Measurements from ENCODE around the gene SLC2A14.
"Not testable (repeated sequence)": the region's sequence is repeated elsewhere in the genome, so short reads cannot be mapped to it uniquely, and the experiment has no call there.

Gene SLC2A14

DNA sequence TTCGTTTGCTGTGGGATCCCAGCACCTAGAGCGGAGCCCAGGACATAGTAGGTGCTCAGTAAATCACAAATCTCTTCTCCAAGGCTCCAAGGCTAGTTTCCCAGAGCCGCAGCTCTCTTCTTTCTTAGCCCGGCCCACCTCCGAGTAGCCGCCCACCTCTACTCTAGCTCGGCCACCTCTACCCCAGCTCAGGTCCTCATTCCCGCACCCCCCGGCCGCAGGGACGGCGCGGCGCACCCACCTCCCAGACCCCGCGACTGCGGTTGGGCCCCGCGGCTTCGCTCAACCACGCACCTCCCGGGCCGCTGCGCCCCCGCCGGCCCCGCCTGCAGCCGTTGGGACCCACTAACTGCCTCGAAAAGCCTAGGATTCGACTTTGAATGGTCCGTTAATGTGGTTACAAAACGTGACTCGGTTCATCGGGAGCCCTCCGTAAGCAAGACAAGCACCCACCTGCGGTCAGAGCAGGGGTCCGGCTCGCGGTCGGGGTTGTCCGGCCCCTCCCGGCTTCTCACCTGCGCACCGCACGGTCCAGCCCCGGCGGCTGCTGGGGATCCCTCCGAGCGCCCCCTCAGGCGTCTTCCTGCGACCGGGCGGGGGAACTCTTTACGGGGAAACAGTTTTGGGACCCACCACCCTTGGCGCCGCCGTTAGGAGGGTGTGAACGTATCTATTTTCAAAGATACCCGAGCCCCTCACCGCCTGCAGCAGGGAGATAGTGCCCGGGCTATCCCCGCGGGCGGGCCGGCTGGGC, at the start of gene SLC2A14:
Gene SLC2A14, minus strand, starts transcription at position 350 of the 754 bp plus-strand sequence. CDS start 3,035 bp downstream, outside the sequence.
- no peak for DNase-seq

DNA sequence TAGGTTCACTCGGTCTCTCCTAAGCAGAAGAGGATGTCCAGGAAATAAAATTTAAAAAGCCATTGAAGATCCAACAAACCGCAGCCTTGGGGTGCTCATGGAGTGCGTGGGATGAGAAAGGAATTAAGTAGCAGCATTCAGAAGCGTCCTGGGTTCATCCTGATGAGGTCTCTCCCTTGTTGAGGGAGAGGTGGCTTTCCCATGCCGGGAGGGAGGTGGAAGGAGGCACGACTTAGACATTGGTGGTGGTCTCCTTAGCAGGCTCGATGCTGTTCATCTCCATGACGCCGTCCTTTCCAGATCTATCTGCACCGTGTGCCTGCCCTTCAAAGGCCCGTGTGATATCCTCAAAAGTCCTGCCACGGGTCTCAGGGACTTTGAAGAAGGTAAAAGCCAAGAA, 48.5 kb upstream of the SLC2A14 start:
- DNase-seq: not testable (repeated sequence)

DNA sequence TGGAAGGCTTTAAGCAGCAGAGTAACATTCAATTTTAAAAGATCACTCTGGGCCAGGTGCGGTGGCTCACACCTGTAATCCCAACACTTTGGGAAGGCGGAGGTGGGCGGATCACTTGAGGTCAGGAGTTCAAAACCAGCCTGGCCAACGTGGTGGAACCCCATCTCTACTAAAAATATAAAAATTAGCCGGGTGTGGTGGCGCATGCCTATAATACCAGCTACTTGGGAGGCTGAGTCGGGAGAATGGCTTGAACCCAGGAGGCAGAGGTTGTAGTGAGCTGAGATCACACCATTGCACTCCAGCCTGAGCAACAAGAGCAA, 45.5 kb upstream of the SLC2A14 start:
- DNase-seq: not testable (repeated sequence)

DNA sequence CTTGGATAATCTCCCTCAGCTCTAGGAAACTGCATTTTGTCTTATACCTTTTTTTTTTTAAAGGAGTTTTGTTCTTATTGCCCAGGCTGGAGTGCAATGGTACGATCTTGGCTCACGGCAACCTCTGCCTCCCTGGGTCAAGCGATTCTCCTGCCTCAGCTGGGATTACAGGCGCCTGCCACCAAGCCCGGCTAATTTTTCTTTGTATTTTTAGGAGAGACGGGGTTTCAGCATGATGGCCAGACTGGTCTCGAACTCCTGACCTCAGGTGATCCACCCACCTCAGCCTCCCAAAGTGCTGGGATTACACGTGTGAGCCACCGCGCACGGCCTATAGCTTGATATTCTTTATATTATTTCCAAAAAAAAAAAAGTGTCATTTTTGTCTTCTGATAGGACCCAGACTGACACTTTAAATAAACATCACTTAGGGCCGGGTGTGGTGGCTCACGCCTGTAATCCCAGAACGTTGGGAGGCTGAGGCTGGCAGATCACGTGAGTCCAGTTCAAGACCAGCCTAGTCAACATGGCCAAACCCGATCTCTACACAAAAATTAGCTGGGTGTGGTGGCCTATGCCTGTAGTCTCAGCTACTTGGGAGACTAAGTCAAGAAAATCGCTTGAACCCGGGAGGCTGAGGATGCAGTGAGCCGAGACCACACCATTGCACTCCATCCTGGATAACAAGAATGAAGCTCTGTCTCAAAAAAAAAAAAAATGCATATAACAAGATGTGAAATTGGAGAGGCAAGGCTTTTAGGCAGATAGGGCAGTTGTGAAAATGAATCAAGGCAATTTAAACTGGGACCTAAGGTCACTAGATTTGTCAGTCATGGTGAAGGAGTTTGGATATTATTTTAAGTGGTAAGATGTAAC, 44.9 kb upstream of the SLC2A14 start:
- no peak for DNase-seq

DNA sequence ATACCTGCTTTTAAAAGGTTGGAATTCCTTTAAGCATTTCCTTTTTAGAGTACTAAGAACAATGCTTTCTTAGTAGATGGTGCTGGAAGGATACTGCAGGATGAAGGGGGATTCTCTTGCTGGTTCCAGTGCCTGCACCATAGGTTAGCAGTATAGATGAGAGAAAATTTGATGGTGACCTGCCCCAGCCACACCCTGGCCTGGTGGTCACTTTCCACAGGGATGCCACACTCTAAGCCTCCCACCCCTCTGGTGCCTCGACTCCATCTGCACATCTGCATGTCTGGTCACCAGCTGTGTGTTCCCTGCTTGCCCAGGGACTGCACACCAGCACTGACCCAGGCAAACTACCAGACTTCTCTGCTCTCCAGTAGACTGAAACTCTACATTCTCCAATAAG, 44.2 kb upstream of the SLC2A14 start:
- DNase-seq: no peak

DNA sequence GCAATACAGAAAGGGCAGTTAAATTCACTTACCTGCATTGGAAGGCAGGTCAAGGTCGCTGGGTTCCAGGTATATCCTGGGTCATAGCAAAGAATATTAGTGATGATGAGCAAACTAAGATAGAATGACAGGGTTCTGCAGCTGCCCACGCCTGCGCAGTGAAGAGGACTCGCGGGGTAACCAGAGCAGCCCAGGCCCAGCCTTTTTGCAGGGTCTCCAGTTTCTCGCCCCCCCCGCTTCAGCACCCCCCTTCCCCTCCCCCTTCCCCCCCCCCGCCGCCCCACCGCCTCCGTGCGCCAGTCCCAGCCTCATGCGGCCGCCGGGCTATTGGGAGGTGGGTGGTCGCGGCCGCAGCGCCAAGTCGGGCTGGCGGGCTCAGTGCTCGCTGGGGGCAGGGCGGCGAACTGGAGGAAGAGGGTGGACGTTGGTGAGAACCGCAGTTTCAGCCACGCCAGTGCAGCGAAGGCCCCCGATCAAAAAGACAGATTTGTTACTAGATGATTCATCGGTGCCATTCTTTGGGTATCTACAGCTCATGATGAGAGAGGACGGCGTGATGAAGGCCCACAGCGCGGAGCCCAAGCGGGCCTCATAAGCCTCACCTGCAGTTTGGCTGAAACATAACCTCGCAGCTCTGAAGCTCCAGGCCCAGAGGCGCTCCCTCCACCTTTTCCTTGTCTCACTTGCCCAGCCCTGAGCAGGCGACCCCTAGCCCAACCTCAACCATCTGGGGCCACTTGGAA, 43.1 kb upstream of the SLC2A14 start:
- no peak for DNase-seq

DNA sequence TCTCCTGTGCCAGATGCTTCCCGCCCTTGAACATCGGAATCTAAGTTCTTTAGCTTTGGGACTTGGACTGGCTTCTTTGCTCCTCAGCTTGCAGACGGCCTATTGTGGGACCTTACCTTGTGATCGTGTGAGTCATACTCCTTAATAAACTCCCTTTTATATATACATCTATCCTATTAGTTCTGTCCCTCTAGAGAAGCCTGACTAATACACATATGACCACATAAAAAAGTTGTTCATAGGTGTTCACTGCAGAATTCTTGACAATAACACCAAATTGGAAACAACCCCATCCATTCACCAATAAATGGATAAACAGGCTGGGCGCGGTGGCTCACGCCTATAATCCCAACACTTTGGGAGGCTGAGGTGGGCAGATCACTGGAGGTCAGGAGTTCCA, 37.4 kb upstream of the SLC2A14 start:
- DNase-seq: not testable (repeated sequence)

DNA sequence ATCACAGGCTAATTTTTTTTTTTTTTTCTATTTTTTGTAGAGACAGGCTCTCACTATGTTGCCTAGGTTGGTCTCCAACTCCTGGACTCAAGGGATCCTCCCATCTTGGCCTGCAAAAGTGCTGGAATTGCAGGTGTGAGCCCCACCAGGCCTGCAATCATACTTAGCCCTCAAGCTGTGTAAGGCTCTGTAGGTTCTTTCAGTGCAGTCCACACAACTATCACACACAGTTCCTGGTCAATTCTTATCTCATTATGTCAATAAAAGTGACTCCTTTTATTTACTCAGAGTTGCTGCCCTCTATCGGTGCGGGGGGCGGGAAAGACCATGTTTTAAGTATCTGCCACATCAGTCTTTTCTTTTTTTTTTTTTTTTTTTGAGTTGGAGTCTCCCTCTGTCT, 34.3 kb upstream of the SLC2A14 start:
- no peak for DNase-seq

DNA sequence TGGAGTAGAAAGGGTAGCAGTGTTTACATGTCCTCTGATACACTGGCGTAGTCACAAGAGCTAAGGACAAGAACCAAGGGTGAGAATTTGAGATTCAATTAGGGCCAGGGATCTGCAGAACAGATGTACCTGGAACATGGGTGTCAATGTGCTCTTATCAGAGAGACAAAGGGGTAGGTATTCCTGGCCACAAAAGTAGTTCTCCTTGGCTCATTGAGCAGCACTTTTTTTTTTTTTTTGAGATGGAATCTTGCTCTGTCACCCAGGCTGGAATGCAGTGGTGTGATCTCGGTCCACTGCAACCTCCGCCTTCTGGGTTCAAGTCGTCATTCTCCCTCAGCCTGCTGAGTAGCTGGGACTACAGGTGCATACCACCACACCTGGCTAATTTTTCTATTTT, 33.6 kb upstream of the SLC2A14 start:
- not testable (repeated sequence) for DNase-seq

DNA sequence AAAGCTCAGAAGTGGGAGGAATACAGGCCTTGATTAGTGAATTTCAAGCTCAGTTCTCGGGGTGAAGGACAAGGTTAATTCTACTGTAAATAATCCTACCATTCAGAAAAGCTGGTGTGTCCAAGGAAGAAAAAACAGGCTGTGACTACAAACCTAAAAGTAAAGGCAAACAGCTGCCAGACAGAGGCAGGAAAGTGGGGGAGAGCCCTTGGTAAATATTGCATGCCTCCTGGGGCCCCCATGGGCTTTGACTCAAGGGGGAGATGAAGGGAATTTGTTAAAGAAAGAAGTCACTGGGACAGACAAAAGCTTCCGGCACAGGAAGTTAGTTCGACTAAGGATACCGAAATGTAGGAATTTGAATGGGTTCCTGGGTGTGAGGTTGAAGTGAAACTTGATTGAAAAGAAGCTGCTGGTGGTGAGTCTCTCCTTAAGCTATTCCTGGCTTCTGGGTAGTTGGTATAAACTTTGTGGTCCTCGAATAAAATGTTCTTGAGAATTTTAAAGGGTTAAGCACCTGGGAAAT, 32.9 kb upstream of the SLC2A14 start:
- not testable (repeated sequence) for DNase-seq

DNA sequence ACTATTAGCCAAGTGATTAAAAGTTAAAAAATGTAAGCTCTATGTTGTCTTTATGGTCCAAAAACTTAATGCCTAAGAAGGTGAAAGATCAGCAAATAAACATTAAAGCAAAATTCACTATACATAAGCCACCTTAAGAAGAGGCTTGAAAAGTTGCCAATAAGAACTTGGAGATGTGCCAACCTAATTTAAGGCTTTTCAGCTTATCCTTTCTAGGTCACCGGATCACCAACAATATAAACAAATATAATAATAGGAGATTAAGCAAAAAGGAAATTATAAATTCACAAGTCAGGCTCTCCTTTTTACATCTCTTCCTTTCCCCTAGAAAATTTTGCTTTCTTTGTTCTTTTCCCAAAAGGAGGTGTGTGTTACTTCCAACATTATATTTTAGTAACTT, 32.4 kb upstream of the SLC2A14 start:
- no peak for DNase-seq

DNA sequence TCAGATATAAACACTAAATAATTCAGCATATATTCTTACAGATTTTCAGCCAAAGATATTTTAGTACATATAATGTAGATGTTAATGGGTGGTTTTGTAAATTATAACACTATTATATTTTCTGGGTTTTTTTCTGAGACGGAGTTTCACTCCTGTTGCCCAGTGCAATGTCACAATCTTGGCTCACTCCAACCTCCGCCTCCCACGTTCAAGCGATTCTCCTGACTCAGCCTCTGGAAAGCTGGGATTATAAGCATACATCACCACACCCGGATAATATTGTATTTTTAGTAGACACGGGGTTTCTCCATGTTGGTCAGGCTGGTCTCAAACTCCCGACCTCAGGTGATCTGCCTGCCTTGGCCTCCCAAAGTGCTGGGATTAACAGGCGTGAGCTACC, 29.7 kb upstream of the SLC2A14 start:
- not testable (repeated sequence) for DNase-seq

DNA sequence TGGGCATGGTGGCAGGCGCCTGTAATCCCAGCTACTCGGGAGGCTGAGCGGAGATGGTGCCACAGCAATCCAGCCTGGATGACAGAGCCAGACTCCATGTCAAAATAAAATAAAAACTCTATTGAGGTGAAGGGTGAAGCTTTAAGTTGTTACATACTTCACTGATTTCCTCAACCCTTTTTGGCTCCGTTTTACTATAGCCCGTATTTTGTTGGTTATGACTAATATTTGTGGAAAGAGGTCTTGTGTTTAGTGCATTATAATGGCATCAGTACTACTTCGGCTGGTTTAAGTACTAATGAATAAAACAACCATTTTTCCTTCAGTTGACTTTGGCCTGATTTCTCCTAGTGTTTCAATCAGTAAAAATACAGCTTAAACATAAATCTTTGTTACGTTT, 27.0 kb upstream of the SLC2A14 start:
- DNase-seq: no peak

DNA sequence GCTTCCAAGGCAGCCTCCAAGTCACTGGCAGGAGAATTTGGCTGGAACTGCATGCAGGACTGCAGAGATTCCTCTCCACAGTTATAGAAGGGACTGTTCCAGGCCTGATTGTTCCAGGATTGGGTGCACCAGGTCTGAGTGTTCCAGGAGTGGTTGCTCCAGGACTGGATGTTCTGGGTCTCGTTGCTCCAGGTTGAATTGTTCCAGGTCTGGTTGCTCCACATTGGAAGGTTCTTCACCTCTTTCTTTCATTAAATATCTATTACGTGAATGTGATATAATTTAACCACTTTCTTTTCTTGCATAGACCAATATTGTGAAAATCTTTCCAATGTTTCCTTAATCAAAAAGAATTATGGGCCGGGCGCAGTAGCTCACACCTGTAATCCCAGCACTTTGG, 24.0 kb upstream of the SLC2A14 start:
- DNase-seq: not testable (repeated sequence)

DNA sequence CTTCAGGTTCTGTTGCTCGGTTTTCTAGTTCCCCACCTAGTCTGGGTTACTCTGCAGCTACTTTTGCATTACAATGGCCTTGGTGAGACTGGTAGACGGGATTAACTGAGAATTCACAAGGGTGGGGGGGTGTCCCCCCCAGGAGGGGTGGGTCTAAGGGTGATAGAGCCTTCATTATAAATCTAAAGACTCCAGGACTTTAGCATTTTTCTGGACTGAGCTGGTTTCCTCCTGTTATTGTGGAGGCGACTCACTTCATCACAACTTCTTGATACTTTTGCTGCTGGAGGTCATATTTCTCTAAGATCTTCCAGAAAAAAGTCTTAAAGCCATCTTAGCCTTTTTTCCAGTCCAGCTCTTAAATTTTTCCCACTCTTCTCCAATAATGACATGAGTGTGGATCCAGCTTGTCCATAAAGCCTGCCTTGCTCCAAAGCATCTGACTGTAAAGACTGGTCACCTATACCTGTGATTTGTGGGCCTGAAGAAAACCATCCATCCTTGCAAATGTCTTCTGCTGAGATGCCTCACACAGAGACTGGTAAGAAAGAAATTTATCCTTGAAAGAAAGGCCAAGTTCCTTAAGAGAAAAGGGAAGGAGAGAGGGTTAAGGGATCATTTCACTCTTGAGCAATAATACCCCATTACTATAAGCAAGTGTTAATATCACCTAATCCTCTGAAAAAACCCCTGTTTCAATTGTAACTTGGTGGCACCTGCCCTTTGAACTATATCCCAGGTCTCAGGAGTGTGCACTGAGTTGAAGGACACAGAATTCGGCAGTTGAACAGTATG, 19.7 kb upstream of the SLC2A14 start:
- DNase-seq: no peak

DNA sequence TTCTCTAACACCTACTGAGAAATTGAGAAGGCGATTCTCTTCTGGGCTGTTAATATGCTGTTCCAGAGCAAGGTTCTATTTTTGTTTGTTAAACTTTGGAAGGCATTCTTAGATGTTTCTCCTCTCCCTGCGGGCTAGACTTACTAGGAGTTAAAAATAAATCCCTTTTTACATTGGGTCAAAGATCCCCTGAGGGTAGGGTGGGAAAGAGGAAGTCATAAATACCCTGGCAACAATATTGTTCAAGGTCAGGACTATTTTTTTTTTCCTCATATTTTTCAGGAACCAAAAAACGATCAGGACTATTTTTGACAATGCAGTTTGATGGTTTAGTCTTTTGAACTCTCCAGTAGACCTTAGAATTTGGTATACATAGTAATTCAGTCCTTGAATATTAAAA, 12.0 kb upstream of the SLC2A14 start:
- no peak for DNase-seq

DNA sequence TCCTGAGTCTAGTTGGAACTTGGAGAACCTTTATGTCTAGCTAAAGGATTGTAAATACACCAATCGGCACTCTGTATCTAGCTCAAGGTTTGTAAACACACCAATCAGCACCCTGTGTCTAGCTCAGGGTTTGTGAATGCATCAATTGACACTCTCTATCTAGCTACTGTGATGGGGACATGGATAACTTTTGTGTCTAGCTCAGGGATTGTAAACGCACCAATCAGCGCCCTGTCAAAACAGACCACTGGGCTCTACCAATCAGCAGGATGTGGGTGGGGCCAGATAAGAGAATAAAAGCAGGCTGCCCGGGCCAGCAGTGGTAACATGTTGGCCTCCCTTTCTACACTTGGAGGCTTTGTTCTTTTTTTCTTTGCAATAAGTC, 9.0 kb upstream of the SLC2A14 start:
- DNase-seq: not testable (repeated sequence)

DNA sequence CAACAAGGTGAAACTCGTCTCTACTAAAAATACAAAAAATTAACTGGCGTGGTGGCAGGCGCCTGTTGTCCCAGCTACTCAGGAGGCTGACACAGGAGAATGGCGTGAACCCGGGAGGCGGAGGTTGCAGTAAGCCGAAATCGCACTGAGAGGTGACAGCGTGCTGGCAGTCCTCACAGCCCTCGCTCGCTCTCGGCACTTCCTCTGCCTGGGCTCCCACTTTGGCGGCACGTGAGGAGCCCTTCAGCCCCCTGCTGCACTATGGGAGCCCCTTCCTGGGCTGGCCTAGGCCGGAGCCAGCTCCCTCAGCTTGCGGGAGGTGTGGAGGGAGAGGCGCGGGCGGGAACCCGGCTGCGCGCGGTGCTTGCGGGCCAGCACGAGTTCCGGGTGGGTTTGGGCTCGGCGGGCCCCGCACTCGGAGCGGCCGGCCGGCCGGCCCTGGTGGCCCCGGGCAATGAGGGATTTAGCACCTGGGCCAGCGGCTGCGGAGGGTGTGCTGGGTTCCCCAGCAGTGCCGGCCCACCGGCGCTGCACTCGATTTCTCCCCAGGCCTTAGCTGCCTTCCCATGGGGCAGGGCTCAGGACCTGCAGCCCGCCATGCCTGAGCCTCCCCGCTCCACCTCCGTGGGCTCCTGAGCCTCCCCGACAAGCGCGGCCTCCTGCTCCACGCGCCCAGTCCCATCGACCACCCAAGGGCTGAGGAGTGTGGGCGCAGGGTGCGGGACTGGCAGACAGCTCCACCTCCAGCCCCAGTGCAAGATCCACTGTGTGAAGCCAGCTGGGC, 8.4 kb upstream of the SLC2A14 start:
- DNase-seq: not testable (repeated sequence)

DNA sequence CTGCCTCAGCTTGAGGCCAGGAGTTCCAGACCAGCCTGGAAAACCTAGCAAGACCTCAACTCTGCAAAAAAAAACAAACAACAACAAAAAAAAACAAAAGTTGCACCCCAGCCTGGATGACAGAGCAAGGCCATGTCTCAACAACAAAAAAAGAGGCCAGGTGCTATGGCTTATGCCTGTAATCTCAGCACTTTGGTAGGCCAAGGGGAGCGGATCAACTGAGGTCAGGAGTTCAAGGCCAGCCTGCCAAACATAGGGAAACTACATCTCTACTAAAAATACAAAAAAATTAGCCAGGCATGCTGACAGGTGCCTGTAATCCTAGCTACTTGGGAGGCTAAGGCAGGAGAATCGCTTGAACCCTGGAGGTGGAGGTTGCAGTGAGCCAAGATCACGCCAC, 6.5 kb upstream of the SLC2A14 start:
- no peak for DNase-seq

DNA sequence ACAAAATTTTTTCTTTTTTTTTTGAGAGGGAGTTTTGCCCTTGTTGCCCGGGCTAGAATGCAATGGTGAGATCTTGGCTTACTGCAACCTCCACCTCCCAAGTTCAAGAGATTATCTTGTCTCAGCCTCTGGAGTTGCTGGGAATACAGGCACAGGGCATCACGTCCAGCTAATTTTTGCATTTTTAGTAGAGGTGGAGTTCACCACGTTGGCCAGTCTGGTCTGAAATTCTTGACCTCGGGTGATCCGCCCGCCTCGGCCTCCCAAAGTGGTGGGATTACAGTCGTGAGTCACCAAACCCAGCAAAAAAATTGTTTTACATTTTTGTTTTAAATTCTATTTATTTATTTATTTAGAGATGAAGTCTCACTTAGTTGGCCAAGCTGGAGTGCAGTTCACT, 4.7 kb upstream of the SLC2A14 start:
- no peak for DNase-seq

DNA sequence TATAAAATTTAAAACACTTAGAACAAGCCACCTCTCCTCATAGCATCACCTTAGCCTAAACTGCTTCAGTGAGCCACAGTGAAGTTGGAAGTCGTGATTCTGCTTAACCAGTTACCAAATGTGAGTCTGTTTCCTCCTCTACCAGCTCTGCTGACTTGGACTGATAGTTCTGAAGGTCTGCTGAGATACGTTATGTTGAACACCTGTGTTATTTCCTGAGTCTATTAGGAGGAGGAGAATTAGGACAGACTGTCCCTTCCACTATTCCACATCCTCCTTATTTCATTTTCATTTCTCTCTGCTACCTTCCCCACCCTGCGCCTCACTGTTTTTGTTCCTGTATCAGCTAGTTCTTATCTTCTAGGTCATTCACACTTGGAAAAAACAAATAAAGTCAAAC, 2.4 kb downstream of the SLC2A14 start:
- DNase-seq: no peak

DNA sequence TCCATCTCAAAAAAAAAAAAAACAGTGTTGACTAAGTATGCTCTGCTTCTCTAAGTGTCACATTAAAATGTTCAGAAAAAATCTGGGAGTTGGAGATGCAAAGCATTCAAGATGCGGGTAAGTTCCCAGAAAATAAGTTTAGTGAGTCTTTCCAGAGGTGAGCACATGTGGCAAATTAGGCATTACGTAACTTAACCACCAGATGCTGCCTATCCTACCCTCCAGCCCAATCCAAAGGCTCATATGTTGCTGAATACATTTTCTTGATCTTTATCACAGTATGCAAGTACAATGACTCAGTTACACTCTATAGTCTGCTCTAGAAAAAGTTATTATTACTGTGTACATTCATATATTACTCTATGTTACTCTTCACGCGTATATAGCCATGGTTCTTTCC, 3.6 kb downstream of the SLC2A14 start:
- DNase-seq: no peak
